IMR-90 (cell line): ENCODE data around the gene ADAMTS16.

Source experiments
- CEBPB ChIP-seq: IDR thresholded peaks from 2 replicates; pipeline ENCODE4 v1.6.1; 2012; ENCODE audit warnings: low read depth, low read length, improper control_type of control experiment
- CHD1 ChIP-seq: IDR thresholded peaks from 2 replicates; pipeline ENCODE4 v1.6.1; 2012; ENCODE audit warnings: low read depth, low read length, improper control_type of control experiment
- ELK1 ChIP-seq: fragments of 150-350 bp; IDR thresholded peaks from 2 replicates; pipeline ENCODE4 v1.6.1; 2016; ENCODE audit warnings: low read depth, mild to moderate bottlenecking, low read length, moderate library complexity, borderline replicate concordance
- MXI1 ChIP-seq: IDR thresholded peaks from 2 replicates; pipeline ENCODE4 v1.6.1; 2012; ENCODE audit warnings: low read depth, mild to moderate bottlenecking, low read length, moderate library complexity, borderline replicate concordance
- POLR2A ChIP-seq: IDR thresholded peaks from 2 replicates; pipeline ENCODE4 v1.6.1; 2012; ENCODE audit warnings: mild to moderate bottlenecking, low read depth, low read length
- RAD21 ChIP-seq: IDR thresholded peaks from 2 replicates; pipeline ENCODE4 v1.6.1; 2012; ENCODE audit warnings: low read length, improper control_type of control experiment
- RFX5 ChIP-seq: IDR thresholded peaks from 2 replicates; pipeline ENCODE4 v1.8.0; 2012; ENCODE audit warnings: low read depth, mild to moderate bottlenecking, low read length, moderate library complexity
- TF ChIP-seq, protein P1 (sequence below): conservative IDR thresholded peaks from 2 replicates; pipeline ENCODE4 v1.5.1; 2012; ENCODE audit warnings: mild to moderate bottlenecking, low read depth, low read length, improper control_type of control experiment

DNA sequence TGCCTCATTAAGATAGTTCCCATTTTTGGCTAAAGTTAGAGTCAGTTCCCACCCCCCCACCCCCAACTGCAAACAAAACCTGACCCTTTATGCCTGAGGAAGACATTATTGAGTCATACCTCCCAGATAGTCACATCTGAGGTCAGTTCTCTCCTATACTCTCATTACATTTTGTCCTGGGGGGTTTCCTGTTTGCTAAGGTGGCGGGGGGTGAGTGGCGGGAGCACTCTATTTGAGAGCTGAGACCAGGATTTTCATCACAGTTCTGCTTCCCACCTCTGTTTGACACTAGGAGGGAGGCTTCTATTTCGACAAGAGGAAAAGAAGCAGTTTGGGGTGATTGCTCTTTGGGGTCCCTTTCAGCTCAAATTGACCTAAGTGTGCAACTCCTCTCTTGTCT is 222.9 kb downstream of the ADAMTS16 start:
- TF ChIP-seq RAD21 (no peak), CEBPB (no peak), POLR2A (no peak), RFX5 (no peak), CHD1 (no peak), MXI1 (no peak), ELK1 (no peak)
- TF ChIP-seq, protein P1, sequence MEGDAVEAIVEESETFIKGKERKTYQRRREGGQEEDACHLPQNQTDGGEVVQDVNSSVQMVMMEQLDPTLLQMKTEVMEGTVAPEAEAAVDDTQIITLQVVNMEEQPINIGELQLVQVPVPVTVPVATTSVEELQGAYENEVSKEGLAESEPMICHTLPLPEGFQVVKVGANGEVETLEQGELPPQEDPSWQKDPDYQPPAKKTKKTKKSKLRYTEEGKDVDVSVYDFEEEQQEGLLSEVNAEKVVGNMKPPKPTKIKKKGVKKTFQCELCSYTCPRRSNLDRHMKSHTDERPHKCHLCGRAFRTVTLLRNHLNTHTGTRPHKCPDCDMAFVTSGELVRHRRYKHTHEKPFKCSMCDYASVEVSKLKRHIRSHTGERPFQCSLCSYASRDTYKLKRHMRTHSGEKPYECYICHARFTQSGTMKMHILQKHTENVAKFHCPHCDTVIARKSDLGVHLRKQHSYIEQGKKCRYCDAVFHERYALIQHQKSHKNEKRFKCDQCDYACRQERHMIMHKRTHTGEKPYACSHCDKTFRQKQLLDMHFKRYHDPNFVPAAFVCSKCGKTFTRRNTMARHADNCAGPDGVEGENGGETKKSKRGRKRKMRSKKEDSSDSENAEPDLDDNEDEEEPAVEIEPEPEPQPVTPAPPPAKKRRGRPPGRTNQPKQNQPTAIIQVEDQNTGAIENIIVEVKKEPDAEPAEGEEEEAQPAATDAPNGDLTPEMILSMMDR = no peak
